Activated T-helper 2 cell treated with anti-CD3 and anti-CD28 coated beads, Interferon-gamma antibody, Interleukin-2, Interleukin-4, amounts not matched to agents 10 μg/mL and 5 μg/mL and 100 μg/mL, durations not matched to agents 14 hours and 24 hours and 36 hours (primary cell): ENCODE measurements around the gene RAI2. TPM values are rescaled to one million over a fixed set of nuclear protein-coding genes. Genes with fewer than 3 reads are reported as not detected.

Experiments
- DNase-seq: peaks from one replicate; pipeline ENCODE4 v3.0.0; 2021; ENCODE audit warnings: low spot score
- H3K27ac Mint-ChIP-seq: one replicate; pipeline ENCODE4 v1.8.0; 2021; ENCODE audit warnings: mixed read lengths
- H3K27me3 Mint-ChIP-seq: one replicate; pipeline ENCODE4 v1.8.0; 2021; ENCODE audit warnings: low read depth, mixed read lengths
- H3K36me3 Mint-ChIP-seq: one replicate; pipeline ENCODE4 v1.8.0; 2021; ENCODE audit warnings: low read depth, mixed read lengths
- H3K4me1 Mint-ChIP-seq: one replicate; pipeline ENCODE4 v1.8.0; 2021; ENCODE audit warnings: low read depth, mixed read lengths
- H3K4me3 Mint-ChIP-seq: one replicate; pipeline ENCODE4 v1.8.0; 2021; ENCODE audit warnings: low read depth, mild to moderate bottlenecking, moderate library complexity, mixed read lengths
- H3K9me3 Mint-ChIP-seq: one replicate; pipeline ENCODE4 v1.8.0; 2021; ENCODE audit warnings: mixed read lengths
- intact Hi-C: fragments of 100-400 bp; cut with micrococcal nuclease; formaldehyde crosslinking; loops from one replicate; pipeline ENCODE4 v1.15.1; 2023
- total RNA-seq: library from RNA; stranded (reverse); gene quantifications from 2 replicates; pipeline ENCODE4 v1.2.3, GENCODE V29; 2022

Gene RAI2
- total RNA-seq, 1 donor from 2014 or later, result 0.16 TPM

DNA sequence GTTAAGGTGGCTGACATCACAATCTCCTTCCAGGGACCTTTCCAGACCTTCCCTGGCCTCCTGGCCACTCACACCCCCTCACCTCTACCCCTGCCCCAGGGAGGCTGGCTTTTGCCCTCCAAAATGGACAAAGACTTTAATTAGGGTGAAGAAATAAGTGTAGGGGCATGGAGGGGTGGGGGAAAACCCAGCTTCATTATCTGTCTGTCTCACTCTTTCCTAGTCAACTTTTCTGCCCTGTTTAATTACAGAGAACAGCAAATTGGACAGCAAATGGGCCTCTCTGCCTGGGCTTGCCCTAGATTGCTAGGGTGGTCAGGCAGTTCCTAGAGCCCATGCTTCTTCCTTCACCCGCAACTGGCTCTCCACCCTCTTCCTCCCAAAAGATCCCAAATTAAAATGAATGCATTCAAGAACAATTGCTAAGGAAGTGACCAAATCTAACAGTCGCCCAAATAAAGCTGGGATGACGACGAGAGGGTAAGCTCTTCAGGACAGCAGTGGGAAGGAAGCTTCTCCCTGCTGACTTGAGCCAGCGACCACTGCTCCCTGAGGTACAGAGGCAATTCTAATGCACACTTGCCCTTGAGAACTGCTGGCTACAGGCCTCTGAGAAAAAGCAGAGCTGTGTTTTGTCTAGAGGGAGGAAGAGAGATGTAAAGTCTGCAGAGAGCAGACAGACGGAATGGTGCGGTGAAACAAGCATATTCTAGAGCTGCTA, 12.4 kb downstream of the RAI2 start:
- H3K27ac Mint-ChIP-seq, result no peak overlapping the region
- no peak for DNase-seq
- H3K4me3 Mint-ChIP-seq, result no peak overlapping the region
- H3K27me3 Mint-ChIP-seq, result peaks cover 2% of the 10 kb centered on the region
- intact Hi-C loops, result no loop called here
- no peaks in the 10 kb centered on the region for H3K36me3 Mint-ChIP-seq
- no peaks in the 10 kb centered on the region for H3K4me1 Mint-ChIP-seq
- no peaks in the 10 kb centered on the region for H3K9me3 Mint-ChIP-seq

DNA sequence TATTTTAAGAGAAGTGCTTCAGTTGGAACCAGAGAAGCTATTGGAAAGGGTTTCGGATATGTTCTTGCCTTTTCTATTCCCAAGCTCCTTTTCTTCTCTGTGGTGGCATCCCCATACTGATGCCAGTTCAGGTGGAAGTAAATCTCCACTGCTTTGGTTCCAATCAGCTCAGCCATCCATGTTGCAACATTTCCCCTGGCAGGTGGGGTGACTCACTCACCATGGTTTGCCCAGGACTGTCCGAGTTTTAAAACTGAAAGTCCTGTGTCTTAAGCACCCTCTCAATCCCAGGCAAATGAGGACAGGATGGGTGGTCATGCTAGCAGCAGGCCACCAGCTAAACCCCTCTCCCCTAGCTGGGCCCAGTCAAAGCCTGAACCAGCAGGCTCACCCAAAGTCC, 15.1 kb downstream of the RAI2 start:
- DNase-seq, result no peak
- H3K4me3 Mint-ChIP-seq, result no peak overlapping the region
- no peaks in the 10 kb centered on the region for H3K9me3 Mint-ChIP-seq
- no peaks in the 10 kb centered on the region for H3K36me3 Mint-ChIP-seq
- intact Hi-C loops, result no loop called here
- H3K27me3 Mint-ChIP-seq, result peaks cover 2% of the 10 kb centered on the region
- no peak overlapping the region for H3K27ac Mint-ChIP-seq
- H3K4me1 Mint-ChIP-seq, result no peaks in the 10 kb centered on the region

DNA sequence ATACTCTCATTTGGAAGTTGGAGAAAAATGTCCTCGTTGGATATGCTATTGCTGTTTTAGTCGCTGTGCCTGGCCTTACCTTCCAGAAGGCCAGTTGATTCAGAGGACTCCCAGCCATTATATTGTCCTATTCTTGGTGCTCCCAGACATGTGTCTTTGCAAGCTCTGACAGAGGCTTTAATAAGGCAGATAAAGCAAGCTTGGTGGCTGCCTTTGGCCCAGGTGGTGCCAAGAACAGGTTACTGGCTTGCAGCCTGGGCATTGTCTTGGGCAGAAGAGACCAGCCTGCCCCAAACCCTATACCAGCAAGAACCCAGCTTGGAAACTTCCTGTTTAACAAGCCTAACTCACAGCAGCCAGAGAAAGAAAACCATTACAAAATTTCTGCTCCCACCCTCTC, 16.9 kb downstream of the RAI2 start:
- H3K36me3 Mint-ChIP-seq, result no peaks in the 10 kb centered on the region
- H3K4me3 Mint-ChIP-seq, result no peak overlapping the region
- no peaks in the 10 kb centered on the region for H3K4me1 Mint-ChIP-seq
- H3K27me3 Mint-ChIP-seq, result peaks cover 2% of the 10 kb centered on the region
- no peaks in the 10 kb centered on the region for H3K9me3 Mint-ChIP-seq
- intact Hi-C loops, result no loop called here
- DNase-seq, result no peak
- H3K27ac Mint-ChIP-seq, result no peak overlapping the region

DNA sequence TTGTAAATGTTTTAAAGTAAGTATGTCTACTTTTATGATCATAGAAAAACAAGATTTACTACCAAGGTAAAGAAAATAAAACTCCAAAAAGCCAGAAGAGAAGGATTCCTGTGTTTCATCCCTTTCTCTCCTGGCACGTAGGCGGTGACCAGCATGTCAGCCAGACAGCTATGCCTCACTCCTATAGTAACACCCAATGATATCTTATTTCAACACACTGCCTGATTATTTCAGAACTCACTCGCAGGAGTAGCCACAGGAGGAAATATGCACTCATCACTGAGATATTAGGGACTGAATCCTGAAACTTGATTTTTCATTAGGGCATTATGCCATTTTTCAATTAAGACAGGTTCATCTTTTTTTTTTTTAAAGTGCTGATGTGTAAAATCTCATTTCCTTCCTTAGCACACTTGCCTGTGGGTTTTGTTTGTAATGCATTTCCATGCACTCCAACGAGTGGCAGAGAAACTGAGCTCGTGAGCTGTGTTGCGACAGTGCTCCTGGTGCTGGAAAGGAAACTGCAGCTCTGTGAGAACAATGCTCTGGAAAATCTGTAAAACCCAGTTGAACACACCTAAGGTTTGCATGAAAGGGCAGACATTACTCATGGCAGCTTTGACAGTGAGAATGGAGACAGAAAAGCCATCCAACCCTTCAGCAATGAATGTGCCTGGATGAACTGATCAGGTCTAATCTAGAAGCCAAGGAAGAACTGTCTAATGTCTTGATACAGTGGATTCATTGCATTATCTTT, 18.2 kb downstream of the RAI2 start:
- DNase-seq, result no peak
- no peaks in the 10 kb centered on the region for H3K36me3 Mint-ChIP-seq
- H3K27ac Mint-ChIP-seq, result no peak overlapping the region
- intact Hi-C loops, result no loop called here
- no peaks in the 10 kb centered on the region for H3K9me3 Mint-ChIP-seq
- no peak overlapping the region for H3K4me3 Mint-ChIP-seq
- H3K4me1 Mint-ChIP-seq, result no peaks in the 10 kb centered on the region
- peaks cover 2% of the 10 kb centered on the region for H3K27me3 Mint-ChIP-seq

DNA sequence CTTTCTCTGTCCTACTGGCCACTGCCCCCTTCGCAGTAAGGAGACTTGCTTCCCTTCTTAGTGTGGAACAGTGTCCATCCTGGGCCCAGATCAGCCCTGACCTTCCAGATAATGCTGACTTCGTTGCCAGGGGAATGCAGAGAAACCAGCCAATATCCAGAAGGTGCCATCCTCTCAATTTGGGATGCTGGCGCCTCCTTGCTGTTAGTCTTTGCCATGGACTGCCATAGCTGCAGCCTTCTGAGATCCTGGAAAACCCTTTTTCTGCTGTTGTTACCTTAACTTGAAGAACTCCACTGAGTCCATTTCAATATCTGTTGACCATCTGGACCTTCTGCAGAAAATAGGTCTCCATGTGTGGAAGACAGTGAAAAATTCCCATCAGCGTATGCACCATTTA, 21.8 kb downstream of the RAI2 start:
- H3K4me1 Mint-ChIP-seq, result no peaks in the 10 kb centered on the region
- no peak overlapping the region for H3K27ac Mint-ChIP-seq
- no peaks in the 10 kb centered on the region for H3K36me3 Mint-ChIP-seq
- no peak for DNase-seq
- H3K27me3 Mint-ChIP-seq, result no peaks in the 10 kb centered on the region
- intact Hi-C loops, result no loop called here
- H3K9me3 Mint-ChIP-seq, result no peaks in the 10 kb centered on the region
- no peak overlapping the region for H3K4me3 Mint-ChIP-seq

DNA sequence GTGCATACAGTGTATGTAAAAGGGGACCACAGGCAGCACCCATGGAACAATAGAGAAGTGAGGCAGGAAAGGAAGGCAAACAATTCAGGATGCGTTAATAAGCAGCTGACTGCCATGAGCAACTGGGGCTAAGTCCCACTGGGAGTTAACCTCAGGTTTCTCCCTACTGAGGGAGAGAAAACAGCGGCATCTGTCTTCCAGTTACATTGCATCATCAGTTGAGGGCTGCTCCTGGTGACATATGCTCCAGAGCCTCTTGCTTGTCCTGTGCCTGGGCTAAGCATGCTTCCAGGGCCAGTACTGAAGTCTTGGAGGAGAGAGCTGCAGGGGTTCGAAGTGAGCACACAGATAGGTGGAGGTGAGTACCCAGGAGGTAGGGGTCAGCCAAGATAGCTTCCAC, 24.3 kb downstream of the RAI2 start:
- Mint-ChIP-seq H3K9me3 (no peaks in the 10 kb centered on the region), H3K4me3 (no peak overlapping the region), H3K27me3 (no peaks in the 10 kb centered on the region), H3K36me3 (no peaks in the 10 kb centered on the region), H3K4me1 (no peaks in the 10 kb centered on the region), H3K27ac (no peak overlapping the region)
- DNase-seq, result no peak
- intact Hi-C loops, result no loop called here

DNA sequence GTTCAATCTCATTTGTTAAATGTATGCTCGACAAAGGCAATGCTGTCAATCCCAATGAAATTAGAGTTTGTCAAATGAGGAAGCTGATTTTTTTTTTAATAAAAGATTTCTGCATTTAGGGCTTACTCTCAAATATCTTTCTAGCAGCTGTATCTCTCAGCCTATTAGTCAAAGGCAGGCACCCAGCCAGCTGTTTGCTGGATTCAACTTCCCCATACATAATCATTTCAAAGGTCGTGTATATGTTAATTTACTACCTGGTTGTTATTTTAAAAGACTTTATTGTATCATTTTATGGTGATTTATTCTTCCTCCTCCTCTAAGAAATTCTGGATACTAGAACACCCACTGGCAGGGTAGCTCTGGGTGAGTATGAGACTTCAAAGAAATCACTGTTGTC, 27.1 kb downstream of the RAI2 start:
- H3K4me3 Mint-ChIP-seq, result no peak overlapping the region
- intact Hi-C loops, result no loop called here
- H3K4me1 Mint-ChIP-seq, result no peaks in the 10 kb centered on the region
- H3K36me3 Mint-ChIP-seq, result no peaks in the 10 kb centered on the region
- no peaks in the 10 kb centered on the region for H3K9me3 Mint-ChIP-seq
- H3K27ac Mint-ChIP-seq, result no peak overlapping the region
- no peaks in the 10 kb centered on the region for H3K27me3 Mint-ChIP-seq
- DNase-seq, result no peak

DNA sequence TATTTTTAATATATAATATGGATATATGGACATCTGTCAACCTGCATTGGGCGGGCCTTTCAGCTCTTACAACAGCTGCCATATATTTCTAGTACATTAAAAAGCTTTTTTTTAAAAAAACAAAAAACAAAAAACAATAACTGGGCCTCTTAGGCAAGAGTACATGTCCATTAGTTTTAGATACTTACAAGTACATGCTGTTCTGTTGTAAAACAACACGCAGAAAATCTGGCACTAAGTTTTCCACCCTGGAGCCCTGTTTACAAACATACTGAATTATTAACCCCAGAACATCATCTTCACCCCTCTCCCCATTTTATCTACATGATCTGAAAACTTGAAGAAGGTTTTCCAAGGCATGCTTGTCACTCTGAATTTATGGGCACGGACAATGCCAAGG, 29.8 kb downstream of the RAI2 start:
- no peak for DNase-seq
- Mint-ChIP-seq H3K36me3 (no peaks in the 10 kb centered on the region), H3K4me1 (no peaks in the 10 kb centered on the region), H3K9me3 (no peaks in the 10 kb centered on the region), H3K27ac (no peak overlapping the region), H3K27me3 (no peaks in the 10 kb centered on the region), H3K4me3 (no peak overlapping the region)
- intact Hi-C loops, result no loop called here

DNA sequence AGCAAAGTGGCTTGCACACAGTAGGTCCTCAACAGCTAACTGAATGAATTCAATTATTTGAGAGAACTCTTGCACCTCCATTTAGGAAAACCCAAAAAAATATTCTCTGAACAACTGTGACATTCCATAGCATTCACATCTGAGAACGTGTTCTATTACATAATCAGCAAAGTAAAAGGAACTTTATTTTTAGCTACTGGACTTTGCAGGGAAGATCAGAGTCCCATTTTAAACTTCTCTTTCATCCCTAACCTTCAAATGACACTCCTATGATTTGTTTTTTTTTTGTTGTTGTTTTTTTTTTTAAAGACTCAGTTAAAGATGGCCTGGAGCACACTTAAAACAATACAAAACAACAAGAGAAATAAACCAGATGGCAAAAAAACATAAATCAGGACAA, 30.9 kb downstream of the RAI2 start:
- Mint-ChIP-seq H3K9me3 (no peaks in the 10 kb centered on the region), H3K4me1 (no peaks in the 10 kb centered on the region), H3K36me3 (no peaks in the 10 kb centered on the region), H3K4me3 (no peak overlapping the region), H3K27ac (no peak overlapping the region), H3K27me3 (no peaks in the 10 kb centered on the region)
- intact Hi-C loops, result no loop called here
- no peak for DNase-seq

DNA sequence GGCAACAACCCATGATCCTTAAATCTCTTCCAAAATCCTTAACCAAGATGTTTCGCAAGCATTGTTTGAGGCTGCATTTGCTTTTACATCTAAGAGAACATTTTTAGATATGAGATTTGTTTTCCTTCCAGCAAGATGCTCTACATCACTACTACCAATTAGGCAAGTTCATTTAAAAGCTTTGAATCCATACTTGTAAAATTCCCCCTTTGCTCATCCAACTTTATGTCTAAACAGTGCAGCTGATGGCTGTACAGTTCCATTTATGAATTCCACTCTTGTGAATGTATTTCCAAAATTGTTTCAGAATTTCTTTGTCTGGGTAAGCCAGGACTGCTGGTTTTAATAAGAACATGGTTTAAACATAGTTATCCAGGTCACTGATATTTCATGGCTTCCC, 31.5 kb downstream of the RAI2 start:
- H3K9me3 Mint-ChIP-seq, result no peaks in the 10 kb centered on the region
- H3K4me1 Mint-ChIP-seq, result no peaks in the 10 kb centered on the region
- intact Hi-C loops, result no loop called here
- no peak for DNase-seq
- no peaks in the 10 kb centered on the region for H3K27me3 Mint-ChIP-seq
- H3K36me3 Mint-ChIP-seq, result no peaks in the 10 kb centered on the region
- H3K4me3 Mint-ChIP-seq, result no peak overlapping the region
- H3K27ac Mint-ChIP-seq, result no peak overlapping the region

DNA sequence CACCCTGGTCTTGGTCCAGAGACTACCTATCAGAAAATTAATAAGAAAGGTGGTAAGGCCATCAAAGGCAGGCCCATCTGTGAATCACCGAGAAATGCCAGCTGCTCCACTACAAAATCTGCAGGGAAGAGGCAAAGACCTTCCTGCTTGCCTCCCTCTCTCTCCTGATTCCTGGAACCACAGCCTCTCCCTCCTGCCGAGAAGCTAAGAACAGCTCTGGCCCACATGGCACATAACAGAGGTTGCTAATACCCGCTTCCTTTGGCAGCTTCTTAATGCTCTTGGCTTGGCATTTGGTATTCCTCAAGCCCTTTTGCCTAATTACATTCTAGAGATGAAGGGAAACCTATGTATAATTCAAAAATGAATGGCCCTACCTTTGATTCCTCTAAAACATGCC, 32.9 kb downstream of the RAI2 start:
- DNase-seq, result no peak
- no peak overlapping the region for H3K27ac Mint-ChIP-seq
- intact Hi-C loops, result no loop called here

DNA sequence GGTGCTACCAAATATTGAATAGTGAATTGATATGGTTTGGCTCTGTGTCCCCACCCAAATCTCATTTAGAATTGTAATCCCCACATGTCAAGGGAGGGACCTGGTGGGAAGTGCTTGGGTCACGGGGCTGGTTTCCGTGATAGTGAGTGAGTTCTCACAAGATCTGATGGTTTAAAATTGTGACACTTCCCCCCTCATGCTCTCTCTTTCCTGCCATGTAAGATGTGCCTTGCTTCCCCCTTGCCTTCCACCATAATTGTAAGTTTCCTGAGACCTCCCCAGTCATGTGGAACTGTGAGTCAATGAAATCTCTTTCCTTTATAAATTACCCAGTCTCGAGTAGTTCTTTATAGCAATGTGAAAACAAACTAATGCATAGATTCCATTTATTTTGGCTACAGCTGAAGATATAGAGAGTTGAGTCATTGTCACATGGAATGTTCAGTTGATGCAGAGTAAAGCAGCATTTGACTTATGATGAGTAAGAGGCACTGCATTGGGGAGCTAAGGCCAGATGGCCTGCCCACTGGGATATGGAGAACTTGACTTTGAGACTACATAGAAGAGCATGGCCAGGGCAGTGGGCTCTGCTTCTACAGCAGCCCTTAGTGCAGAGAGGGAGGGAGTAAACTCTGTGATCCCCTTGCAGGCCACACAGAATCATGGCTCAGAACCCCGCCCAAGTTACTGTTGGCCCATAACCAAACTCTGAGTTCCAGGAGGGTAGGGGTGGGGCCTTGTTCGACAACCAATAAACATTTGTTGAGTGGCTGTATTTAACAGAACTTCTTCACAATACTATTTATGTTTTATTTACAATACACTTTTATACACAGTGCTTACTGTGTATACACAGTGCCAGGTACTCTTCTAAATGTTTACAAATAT, 34.2 kb downstream of the RAI2 start:
- no peaks in the 10 kb centered on the region for H3K9me3 Mint-ChIP-seq
- H3K36me3 Mint-ChIP-seq, result no peaks in the 10 kb centered on the region
- H3K4me1 Mint-ChIP-seq, result no peaks in the 10 kb centered on the region
- no peak for DNase-seq
- H3K4me3 Mint-ChIP-seq, result no peak overlapping the region
- intact Hi-C loops, result no loop called here
- no peak overlapping the region for H3K27ac Mint-ChIP-seq
- H3K27me3 Mint-ChIP-seq, result no peaks in the 10 kb centered on the region

More for the DNA sequence above, 32.9 kb downstream of the RAI2 start:
- Mint-ChIP-seq H3K27me3 (no peaks in the 10 kb centered on the region), H3K4me3 (no peak overlapping the region), H3K36me3 (no peaks in the 10 kb centered on the region), H3K4me1 (no peaks in the 10 kb centered on the region), H3K9me3 (no peaks in the 10 kb centered on the region)

DNA sequence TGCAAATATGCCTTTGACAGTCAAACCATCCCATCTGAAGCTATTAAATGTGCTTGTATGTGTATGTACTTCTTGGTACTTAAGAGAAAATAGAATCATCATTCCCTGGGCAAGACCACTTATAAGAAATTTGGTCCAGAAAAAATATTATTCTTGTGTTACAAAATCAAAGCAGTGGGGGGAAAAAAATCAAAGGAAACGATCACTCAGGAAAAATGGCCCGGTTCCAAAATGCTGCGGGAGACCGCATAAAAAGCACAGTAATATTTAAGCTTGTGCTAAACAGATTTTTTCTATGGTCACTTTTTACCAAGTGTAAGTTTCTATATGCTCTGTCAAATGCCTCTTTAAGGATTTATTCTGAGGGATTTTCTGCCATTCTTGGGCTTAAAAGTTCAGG, 36.1 kb downstream of the RAI2 start:
- intact Hi-C loops, result no loop called here
- no peak for DNase-seq
- H3K36me3 Mint-ChIP-seq, result no peaks in the 10 kb centered on the region

More for the DNA sequence above, 36.1 kb downstream of the RAI2 start:
- Mint-ChIP-seq H3K4me3 (no peak overlapping the region), H3K4me1 (no peaks in the 10 kb centered on the region), H3K27me3 (no peaks in the 10 kb centered on the region), H3K9me3 (no peaks in the 10 kb centered on the region), H3K27ac (no peak overlapping the region)
